NCI-H69 (cell line): Measurements from ENCODE around the gene CDX1.
"Not testable (repeated sequence)": the region's sequence is repeated elsewhere in the genome, so short reads cannot be mapped to it uniquely, and the experiment has no call there.

ENCODE experiments used
- DNase-seq: peaks from one replicate; lab custom pipeline; 2025; lab: John Stamatoyannopoulos, UW

Gene CDX1

DNA sequence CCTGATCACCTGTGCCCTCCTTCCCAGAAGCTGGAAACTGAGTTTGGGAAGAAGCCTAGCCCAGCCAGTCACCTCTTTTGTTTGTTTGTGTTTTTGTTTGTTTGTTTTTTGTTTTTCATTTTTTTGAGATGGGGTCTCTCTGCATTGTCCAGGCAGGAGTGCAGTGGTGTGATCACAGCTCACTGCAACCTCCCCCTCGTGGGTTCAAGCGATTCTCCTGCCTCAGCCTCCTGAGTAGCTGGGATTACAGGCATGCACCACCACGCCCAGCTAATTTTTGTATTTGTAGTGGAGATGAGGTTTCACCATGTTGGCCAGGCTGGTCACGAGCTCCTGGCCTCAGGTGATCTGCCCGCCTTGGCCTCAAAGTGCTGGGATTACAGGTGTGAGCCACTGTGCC is 67.1 kb downstream of the CDX1 start:
- not testable (repeated sequence) for DNase-seq
